Activated CD4-positive, CD25-positive, alpha-beta regulatory T cell treated with anti-CD3 and anti-CD28 coated beads, Interleukin-2, amount 50 U/mL, for 16 hours (primary cell): ENCODE measurements around the gene AMTN.
"Not testable (repeated sequence)": the region's sequence is repeated elsewhere in the genome, so short reads cannot be mapped to it uniquely, and the experiment has no call there.

Source experiments
- DNase-seq: peaks from one replicate; pipeline ENCODE4 v3.0.0-alpha.2; 2020; ENCODE audit warnings: low read depth, low spot score

The AMTN gene, protein sequence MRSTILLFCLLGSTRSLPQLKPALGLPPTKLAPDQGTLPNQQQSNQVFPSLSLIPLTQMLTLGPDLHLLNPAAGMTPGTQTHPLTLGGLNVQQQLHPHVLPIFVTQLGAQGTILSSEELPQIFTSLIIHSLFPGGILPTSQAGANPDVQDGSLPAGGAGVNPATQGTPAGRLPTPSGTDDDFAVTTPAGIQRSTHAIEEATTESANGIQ

DNA sequence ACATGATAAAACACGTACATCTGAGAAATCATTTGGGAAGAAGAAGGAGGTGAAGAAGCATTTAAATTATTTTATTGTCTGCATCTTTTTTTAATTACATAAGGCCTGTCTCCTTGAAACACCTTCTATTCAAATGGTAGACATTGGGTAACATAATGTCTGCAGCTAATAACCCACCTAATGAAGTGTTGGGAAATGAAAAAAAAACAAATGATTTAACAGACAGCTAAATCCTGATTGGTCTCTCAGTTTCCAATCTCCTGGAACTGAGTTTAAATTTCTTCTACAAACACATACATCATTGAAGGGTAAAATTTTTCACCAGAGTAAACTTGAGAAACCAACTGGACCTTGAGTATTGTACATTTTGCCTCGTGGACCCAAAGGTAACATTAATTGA is at the start of gene AMTN:
AMTN (plus strand) TSS at position 301 of the 400 bp plus-strand sequence. CDS start 209 bp downstream, outside the sequence.
- DNase-seq = no peak

DNA sequence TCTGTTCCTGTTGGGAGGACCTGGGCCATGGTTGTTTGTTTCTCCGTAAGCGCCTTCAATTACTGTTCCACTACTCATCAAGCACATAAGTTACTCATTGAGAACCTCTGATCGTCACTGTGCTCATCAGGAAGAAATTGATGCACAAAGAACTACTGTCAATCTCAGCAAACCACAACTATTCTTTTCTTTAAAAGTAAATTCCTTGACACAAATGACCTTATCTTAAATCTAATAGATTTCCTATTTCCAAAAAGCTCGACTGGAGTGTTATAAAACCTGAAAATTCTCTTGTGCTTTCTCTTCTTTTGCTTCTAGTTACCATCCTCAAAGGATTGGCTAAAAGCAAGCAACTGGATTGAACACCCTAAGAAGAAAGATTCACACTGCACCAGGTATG is 46.5 kb upstream of the AMTN start, which contains the start of gene MUC7:
MUC7 (plus strand) TSS at position 301 of the 400 bp plus-strand sequence. CDS start 1,825 bp downstream, outside the sequence.
- no peak for DNase-seq

DNA sequence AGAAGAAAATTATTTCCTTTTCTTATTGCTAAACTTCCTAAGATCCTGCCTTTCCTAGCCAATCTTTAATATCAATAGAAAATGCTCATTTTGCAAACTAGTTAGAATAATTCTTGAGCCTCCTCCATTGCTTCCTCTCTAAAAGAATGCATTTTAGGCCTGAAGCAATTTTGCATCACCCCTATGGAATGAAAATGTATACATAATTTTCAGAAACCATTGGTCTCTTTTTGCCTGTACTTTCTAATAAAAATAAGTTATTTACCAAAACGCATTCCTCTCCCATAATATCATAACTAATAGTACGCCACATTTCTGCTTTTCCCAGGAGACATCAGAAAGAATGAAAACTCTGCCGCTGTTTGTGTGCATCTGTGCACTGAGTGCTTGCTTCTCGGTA is 44.7 kb upstream of the AMTN start:
- DNase-seq = no peak

DNA sequence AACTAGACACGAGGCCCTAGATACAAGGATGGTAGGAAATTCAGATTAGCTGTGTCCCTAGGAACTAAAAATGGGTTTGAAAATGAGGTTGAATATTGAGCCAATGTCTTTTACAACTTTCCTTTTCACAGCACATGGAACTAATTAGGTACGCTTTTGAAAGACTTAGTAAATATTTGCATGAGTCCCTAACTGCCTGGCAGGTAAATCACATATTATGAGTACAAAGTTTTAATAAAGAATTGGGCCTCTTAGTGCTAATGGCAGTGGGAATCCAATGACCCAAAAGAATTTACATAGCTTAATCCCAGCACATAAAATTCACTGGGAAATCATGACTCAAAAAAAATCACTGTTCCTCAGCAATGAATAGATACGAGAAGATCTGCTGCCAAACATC is 29.6 kb upstream of the AMTN start:
- no peak for DNase-seq

DNA sequence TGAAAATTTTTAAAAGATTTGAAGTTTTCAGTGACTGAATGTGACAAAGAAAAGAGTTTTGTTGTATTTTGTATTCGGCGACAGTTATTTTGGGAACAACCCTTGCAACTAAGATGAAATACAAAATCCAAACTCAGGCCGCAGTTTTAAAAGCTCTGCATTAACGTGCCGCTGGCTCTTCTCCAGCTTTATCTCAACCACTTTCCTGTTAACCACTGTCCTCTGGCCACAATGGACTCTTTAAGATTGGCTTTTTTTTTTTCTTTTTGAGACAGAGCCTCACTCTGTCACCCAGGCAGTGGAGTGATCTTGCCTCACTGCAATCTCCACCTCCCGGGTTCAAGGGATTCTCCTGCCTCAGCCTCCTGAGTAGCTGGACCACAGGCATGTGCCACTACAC is 22.1 kb upstream of the AMTN start:
- DNase-seq = no peak

DNA sequence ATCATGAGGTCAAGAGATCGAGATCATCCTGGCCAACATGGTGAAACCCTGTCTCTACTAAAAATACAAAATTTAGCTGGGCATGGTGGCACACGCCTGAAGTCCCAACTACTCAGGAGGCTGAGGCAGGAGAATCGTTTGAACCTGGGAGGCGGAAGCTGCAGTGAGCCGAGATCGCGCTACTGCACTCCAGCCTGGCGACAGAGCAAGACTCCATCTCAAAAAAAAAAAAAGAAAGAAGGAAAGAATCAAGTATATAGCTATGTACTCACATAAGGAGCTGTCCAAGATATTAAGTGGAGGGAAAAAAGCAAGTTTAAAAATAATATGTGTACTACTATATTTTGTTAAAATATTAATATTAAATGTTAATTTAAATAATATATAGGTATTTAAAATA is 16.5 kb upstream of the AMTN start:
- not testable (repeated sequence) for DNase-seq

DNA sequence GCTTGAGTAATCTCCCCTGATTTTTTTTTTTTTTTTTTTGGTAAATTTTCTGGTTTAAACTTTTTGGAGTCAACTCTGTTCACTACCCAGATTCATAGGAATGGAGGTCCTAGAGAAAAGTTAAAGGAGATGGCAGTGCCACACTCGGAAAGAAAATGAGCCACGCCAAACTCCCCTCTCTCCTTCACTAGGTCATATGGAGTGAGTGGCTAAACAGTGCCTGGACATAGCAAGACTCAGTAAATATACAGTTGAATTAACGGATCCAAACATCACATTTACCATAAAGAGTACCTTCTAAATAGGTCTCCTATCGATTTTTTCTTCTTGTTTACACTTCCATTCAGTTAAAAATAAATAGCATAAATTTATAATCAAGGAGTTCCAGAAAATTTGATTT is 13.6 kb upstream of the AMTN start:
- no peak for DNase-seq

DNA sequence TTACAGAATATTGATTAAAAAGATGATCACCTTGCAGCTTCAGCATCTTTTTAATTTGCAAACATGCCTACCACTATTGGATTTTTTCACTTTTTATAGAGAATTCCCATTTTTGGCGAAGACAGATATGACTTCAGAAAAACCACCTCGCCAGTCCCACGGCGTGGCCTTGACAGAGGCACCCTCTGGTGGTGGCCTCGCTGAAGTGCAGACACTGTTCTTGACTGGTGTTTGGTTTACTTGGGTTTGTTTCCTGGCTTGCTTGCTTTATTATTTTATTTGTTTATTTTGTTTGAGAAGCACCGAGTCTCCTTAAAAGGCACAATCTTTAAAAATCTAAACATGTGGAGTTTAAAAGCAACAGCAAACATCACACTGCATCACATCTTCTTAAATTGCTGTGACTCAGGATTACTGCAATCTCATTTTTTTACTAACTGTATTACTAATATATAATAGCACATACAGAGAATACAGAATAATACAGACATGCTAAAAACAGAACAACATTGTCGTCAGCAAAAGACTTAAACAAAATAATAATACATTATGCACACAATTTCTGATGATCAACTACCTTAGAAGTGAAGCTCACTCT is 13.1 kb upstream of the AMTN start:
- DNase-seq = peak; percentile 22

DNA sequence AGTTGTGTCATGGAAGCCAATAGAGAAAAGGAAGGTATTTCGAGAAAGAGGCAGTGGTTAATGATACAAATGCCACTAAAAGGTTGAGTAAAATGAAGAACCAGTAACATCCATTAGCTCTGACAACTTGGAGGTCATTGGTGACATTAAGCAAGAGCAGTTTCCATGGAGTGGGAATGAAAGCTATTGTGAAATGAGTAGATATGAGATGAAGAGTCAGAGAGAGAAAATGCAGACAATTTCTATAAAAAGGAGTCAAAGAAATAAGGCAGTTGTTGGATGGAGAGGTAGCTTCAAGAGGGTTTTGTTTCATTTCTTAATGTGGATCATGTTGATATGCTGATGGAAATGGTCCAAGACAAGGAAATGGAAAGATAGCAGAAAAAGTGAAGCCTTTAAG is 9.6 kb upstream of the AMTN start:
- DNase-seq = no peak

DNA sequence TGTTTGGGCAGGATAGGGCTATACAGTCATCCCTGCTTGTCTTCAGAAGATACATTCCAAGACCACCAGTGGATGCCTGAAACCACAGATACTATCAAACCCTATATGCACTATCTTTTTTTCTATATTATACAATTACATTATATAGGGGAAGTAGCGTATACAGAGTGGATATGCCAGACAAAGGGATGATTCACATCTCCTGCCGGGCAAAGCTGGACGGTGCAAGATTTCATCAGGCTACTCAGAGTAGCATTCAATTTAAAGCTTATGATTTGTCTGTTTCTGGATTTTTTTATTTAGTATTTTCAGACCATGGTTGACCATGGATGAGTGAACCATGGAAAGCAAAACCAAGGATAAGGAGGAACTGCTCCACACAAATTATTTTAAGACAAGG is 7.0 kb upstream of the AMTN start:
- no peak for DNase-seq

DNA sequence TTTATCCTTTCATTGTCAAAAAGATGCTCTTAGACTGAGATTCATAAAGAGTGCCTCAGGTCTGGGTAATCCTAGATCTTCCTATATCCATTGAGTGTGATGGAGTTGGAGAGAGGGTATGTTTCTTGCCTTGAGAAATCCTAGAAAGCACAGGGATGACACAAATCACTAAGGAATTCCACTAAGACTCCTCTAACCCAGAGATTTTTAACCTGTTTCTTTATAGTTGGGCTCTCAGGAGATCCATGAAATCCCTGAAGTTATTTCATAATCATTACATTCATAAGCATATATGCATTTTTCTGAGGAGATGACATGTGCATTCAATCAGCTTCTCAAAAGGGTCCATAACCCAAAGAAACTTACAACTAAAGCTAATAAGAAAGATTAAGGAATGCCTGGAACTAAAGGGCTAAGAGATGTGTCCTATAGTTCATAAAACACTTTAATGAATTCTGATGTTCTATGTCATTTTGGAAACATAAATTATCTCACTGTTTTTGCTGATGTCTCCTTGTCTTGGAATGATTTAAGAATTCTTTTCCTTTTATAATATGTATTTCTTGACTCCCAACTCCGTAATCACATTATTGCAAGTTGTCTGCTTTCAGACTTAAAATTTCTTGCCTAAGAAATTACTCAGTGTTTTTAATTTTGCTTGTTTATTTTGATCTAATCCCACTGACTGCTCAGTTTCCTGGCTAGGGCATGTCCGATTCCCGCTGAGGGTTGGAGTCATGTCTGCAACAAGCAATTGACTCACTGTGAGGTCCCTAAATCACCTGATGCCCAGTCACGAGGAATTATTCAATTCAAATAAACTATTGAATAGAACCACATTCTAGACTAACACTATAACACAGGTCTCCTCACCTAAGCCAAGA is 2.8 kb upstream of the AMTN start:
- no peak for DNase-seq

DNA sequence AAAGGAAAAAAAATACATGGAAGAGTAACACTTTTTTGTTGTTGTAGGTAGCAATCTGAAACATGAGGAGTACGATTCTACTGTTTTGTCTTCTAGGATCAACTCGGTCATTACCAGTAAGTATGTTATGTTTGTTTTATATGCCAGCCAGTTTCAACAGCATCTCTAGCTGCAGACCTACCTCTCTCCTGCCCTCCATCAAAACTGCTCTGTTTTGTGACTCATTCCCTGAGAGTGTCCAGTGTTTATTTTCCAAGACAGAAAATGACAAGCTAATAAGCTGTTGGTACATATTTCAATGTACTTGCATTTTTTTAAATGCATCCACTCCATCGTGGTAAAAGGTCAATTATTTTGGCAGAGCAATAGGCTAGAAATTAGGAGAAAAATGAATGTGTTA is 347 bp downstream of the AMTN start:
- DNase-seq = no peak

DNA sequence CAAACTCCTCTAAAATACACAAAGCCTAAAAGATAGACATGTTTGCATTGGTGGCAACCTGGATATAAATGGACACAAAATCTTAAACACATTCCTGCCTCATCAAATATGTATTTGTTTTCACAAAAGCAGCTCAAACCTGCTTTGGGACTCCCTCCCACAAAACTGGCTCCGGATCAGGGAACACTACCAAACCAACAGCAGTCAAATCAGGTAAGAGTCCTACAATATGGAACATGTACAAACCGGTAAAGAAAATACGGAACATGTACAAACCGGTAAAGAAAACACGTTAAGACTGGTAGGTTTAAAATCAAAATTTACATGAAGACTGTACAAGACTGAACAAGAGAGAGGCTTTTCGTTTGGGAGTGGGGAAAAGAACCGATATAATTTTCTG is 4.3 kb downstream of the AMTN start:
- DNase-seq = no peak

DNA sequence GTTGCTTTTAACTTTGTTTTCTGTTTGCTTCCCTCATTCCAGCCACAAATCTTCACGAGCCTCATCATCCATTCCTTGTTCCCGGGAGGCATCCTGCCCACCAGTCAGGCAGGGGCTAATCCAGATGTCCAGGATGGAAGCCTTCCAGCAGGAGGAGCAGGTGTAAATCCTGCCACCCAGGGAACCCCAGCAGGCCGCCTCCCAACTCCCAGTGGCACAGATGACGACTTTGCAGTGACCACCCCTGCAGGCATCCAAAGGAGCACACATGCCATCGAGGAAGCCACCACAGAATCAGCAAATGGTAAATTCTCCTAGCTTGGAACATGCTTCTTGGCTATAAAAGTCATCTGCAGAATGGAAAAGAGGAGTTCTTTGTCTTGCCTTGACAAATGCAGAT is 12.6 kb downstream of the AMTN start:
- no peak for DNase-seq

DNA sequence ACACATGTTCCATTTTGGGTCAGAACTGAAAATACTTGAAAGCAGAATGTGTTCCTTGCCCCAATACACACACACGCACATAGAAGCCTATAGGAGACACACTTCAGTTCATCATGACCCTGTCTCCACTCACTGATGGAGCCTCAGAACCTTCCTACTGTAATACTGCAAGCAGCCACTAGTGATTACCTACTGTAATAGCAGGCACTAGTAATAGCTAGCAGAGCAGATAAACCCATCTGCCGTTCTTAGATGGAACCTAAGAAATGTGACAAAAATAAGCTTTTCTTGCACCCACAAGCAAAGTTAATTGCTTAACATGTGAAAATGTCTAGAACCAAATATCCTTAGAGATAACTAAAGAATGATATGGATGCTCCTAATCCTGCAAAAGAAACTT is 13.6 kb downstream of the AMTN start:
- no peak for DNase-seq

DNA sequence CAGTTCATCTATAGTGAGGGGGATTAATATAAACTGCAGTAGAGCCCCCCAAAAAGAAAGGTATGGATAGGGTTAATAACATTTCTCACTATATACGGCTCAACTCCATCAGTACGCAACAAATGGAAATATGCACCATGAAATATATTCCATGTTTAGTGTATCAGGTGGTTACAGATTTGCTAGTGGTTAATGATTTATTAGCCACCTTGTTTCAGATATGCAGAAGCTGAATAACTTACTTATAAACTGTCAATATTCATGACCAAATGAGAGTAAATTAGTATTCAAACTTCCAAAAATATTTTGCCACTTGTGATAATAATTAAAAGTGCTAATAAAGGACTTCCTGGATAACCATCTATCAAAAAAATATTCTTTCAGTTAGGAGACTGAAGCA is 14.8 kb downstream of the AMTN start:
- DNase-seq = no peak

DNA sequence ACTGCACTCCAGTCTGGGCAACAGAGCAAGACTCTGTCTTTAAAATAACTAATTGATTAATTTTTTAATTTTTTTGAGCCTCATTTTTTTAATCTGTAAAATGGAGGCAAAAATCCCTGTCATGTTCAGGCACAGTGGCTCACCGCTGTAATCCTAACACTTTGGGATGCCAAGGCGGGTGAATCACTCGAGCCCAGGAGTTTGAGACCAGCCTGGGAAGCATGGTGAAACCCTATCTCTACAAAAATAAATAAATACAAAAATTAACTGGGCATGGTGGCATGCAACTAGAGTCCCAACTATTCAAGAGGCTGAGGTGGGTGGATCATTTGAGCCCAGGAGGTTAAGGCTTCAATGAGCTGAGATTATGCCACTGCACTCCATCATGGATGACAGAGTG is 15.4 kb downstream of the AMTN start:
- DNase-seq = no peak

DNA sequence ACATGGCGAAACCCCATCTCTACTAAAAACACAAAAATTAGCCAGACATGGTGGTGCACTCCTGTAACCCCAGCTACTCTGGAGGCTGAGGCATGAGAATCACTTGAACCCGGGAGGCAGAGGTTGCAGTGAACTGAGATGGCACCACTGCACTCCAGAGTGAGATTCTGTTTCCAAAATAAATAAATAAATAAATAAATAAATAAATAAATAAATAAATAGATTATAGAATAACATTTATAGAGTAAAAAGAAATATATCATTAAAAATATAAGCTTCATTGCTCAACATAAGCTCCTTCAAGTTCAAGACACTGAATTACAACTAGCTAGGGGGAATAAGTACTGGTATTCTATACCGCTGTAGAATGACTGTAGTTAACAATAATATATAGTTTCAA is 16.5 kb downstream of the AMTN start:
- DNase-seq = not testable (repeated sequence)

DNA sequence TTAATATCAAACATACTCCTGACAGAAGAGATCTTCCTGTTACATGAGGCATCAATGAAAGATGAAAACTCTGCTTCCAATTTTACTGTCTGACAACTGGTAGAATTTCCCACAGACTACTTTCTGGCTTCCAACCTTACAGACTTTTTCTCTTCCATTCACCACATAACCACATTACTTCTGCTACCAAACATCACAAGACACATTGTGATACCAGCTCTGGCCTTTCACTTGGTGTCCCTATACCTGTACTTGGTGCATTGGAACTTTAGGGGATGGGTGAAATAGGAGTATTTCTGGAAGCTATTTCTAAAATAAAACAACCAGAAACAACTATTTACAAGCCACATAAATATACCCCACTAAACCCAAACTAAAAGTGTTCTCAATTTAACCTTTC is 20.5 kb downstream of the AMTN start:
- no peak for DNase-seq

DNA sequence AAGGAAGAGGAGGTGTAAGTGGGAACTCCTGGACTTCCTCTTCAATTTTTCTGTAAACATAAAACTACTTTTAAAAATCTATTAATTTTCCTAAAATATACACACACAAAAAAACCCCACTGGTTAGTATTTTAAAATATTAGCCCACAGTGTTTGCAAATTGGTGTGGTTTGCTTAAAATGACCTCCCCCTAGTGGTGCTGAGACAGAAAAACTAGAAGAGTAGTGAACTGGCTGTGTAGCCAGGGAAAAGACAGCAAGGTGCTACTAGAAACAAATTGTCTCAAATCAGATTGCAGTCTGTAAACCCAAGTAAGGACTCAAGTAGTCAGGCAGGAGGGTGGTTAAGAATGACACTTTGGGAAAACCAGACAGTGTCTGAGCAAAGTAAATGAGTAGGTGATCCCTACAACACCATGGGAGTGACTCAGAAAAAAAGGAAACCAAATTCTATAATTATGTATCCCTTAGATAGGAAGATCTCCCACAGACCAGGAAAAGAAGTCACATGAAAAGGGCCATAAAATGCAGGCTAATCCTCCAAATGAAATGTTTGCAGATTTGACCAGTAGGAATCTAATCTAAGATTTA is 26.0 kb downstream of the AMTN start:
- no peak for DNase-seq

DNA sequence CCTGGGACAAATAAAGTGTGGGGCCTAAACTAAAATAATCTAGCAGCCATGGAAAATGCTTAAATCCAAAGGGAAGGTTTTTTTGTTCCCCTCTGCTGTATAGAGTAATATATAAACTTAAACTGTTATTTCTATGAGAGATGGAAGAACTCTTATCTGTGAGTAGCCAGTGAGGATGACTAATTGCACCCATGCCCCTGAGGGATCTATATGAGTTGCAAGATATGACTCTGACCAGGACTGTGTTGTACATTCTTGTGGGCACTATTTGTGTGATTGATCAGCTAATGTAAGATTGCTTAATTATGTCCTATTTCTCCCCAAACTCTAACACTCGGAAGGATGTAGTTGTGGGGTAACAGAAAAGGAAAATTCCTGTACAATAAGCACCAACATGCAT is 38.5 kb downstream of the AMTN start:
- no peak for DNase-seq

DNA sequence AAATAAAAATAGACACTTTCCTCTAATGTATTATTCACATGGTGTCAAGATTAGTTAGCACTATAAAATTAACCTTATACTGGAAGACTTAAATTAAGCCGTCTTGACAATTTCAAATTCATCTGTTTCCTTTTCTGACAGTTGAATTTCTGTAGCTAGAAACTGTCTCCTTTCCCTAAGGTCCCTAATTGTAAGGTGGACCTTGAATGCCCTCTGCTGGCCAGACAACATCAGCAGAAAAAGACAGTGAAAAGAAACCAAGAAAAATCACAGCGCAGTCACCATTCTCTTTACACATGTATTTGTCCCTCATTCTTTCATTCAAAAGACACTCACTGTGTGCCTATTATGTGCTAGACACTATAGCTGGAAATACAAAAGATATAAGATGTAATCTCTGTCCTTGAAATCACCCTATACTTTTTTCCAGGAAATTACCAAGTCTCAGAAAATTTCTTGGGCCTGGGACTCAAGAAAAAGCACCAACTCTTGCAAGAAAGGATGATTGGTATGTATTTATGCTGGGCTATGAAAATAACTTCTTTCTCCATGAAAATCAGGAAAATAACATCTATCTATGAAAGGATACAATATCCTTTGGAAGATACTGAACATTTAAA is 41.0 kb downstream of the AMTN start:
- no peak for DNase-seq
